ENCODE measurements around the gene ZNF727.
"Not testable (repeated sequence)": the region's sequence is repeated elsewhere in the genome, so short reads cannot be mapped to it uniquely, and the experiment has no call there.

The ZNF727 gene
- long read RNA-seq = 0 reads

GRCh38 chr7:64045301-64046040 is at the start of gene ZNF727:
ZNF727 (plus strand) TSS chr7:64045434; CDS start chr7:64045622, 188 bp downstream.
- Histone ChIP-seq H3K27ac (replicated peaks) (no peak within 1 kb of the TSS), H3K27me3 (ENCODE audit: insufficient read depth, poor library complexity, severe bottlenecking) (no peaks in the 10 kb centered on the region), H3K4me3 (replicated peaks; ENCODE audit: insufficient read depth, low read length) (no peak within 1 kb of the TSS)
- no peak for DNase-seq (ENCODE audit: low read depth in 1 of 2, low spot score in 1 of 2)
- TF ChIP-seq CTCF (IDR thresholded peaks at IDR 0.05; ENCODE audit: insufficient read depth, low read length) = no peak
- TF ChIP-seq REST (IDR thresholded peaks at IDR 0.05; ENCODE audit: insufficient replicate concordance, low read depth) = no peak

GRCh38 chr7:63998549-63998948 is 46.7 kb upstream of the ZNF727 start, which contains the start of gene ZNF722:
ZNF722 (plus strand) TSS chr7:63998849; CDS start chr7:63998962, 113 bp downstream.
- DNase-seq (ENCODE audit: low read depth in 1 of 2, low spot score in 1 of 2) = no peak
- H3K27me3 ChIP-seq (ENCODE audit: insufficient read depth, poor library complexity, severe bottlenecking) = no peaks in the 10 kb centered on the region
- no peak within 1 kb of the TSS for H3K4me3 ChIP-seq (replicated peaks; ENCODE audit: insufficient read depth, low read length)
- no peak for TF ChIP-seq SPI1 (IDR thresholded peaks at IDR 0.05; ENCODE audit: borderline replicate concordance, low read depth)
- no peak for TF ChIP-seq REST (IDR thresholded peaks at IDR 0.05; ENCODE audit: insufficient replicate concordance, low read depth)
- H3K27ac ChIP-seq (replicated peaks) = no peak within 1 kb of the TSS

- not testable (repeated sequence) for H3K4me3 ChIP-seq (replicated peaks; ENCODE audit: insufficient read depth, low read length)
Observed at GRCh38 chr7:64015496-64015895, 29.7 kb upstream of the ZNF727 start.

GRCh38 chr7:64035388-64035787 is 9.8 kb upstream of the ZNF727 start:
- Histone ChIP-seq H3K27ac (replicated peaks) (no peak overlapping the region), H3K4me3 (replicated peaks; ENCODE audit: insufficient read depth, low read length) (no peak overlapping the region), H3K27me3 (ENCODE audit: insufficient read depth, poor library complexity, severe bottlenecking) (no peaks in the 10 kb centered on the region)
- no peak for DNase-seq (ENCODE audit: low read depth in 1 of 2, low spot score in 1 of 2)
- no peak for TF ChIP-seq CTCF (IDR thresholded peaks at IDR 0.05; ENCODE audit: insufficient read depth, low read length)
- TF ChIP-seq GABPA (IDR thresholded peaks at IDR 0.05; ENCODE audit: low read depth) = no peak
- no peak for TF ChIP-seq POLR2AphosphoS5 (IDR thresholded peaks at IDR 0.05; ENCODE audit: low read depth)
- TF ChIP-seq REST (IDR thresholded peaks at IDR 0.05; ENCODE audit: insufficient replicate concordance, low read depth) = no peak
- TF ChIP-seq SPI1 (IDR thresholded peaks at IDR 0.05; ENCODE audit: borderline replicate concordance, low read depth) = no peak

More at GRCh38 chr7:64015496-64015895, 29.7 kb upstream of the ZNF727 start:
- not testable (repeated sequence) for H3K27me3 ChIP-seq (ENCODE audit: insufficient read depth, poor library complexity, severe bottlenecking); H3K27ac ChIP-seq (replicated peaks); DNase-seq (ENCODE audit: low read depth in 1 of 2, low spot score in 1 of 2)
